GM18909 (cell line): ENCODE data around the gene VPS18.
A peak's percentile ranks its signal among the peaks of the same experiment; 100 is the strongest.

Source experiments
- ATAC-seq: cut with Tn5 transposase; IDR thresholded peaks from one replicate; pipeline ENCODE4 v1.9.1; 2021; ENCODE audit warnings: mild to moderate bottlenecking; ENCODE audit not compliant: unreplicated experiment, poor library complexity

Gene VPS18

DNA sequence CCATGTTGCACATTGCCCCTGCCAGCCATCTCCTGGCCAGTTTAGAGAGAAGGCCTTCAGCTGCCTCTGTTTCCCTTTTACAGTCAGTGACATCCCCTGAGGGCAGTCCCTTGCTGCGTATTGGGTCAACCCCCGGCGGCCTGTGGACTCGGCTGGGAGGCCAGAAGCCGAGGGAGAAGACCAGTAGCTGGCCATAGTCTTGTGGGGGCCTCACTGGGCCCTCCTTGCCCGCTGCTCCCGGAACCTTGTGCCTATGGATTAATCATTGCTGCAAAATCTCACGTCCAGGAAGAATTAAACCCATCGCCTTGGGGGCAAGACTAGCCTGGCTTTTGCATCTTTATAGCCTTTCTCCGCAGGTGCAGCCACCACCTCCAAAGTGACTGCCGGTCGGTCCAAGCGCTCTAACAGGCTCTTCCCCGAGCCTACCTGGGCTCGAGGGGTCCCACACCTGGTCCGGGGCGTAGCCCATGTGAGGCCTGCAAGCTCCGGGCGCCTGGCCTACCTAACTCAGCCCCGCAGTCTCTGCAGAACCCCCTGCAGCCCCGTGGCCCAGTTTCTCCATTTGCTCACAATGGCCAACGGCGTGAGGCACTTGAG, 58.2 kb downstream of the VPS18 start:
- peak; percentile 14 for ATAC-seq

DNA sequence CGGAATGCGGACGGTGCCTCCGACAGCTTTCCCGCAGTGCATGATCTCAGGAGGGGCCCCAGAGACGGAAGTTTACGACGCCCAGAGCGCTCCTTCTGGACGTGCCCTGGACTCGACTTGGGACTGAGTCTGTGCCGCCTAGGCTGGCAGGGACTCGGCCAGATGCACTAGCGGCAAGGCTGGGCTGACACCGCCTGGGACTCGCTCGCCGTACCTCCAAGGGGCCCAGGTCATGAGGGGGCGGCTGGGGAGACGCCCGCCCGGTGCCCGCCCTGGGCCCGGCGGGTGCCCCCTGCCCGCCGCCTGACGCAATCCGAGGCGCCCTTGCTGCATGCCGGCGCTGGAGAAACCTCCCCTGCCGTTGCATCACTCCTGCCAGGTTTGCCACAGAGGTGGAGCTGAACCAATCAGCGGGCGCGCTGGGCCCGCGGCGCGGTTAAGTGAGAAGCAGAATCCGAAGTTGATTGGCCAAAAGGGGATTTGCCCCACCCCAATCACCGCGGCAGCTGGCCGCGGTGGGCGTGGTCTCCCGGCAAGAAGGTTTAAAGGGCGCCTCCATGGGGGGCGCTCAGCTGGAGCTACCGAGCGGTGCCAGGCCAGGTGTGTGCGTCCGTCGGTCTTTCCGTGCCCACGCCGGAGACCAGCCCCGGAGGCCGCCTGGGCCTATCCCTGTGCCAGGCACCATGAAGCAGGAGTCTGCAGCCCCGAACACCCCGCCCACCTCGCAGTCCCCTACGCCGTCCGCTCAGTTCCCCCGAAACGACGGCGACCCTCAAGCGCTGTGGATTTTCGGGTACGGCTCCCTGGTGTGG, 58.9 kb downstream of the VPS18 start, which contains the start of gene CHAC1:
Gene CHAC1, plus strand, starts transcription at position 571 of the 812 bp plus-strand sequence. Its CDS starts 113 bp downstream, at position 684.
- peak; percentile 93 for ATAC-seq
